Parathyroid adenoma (tissue), 2 donors: Measurements from ENCODE around the gene TMEM238L.

Experiments
- H2AFZ ChIP-seq: fragments of 300-600 bp; sonication (generic); one replicate; pipeline ENCODE4 v1.7.0; 2017; ENCODE audit warnings: antibody characterized with exemption, mild to moderate bottlenecking
- H3K27ac ChIP-seq: fragments of 300-600 bp; sonication (generic); one replicate; pipeline ENCODE4 v1.7.0; 2017
- H3K27me3 ChIP-seq: fragments of 300-600 bp; sonication (generic); one replicate; pipeline ENCODE4 v1.7.0; 2017; ENCODE audit warnings: low read length; ENCODE audit not compliant: control insufficient read depth, insufficient read depth
- H3K36me3 ChIP-seq: fragments of 300-600 bp; sonication (generic); one replicate; pipeline ENCODE4 v1.7.0; 2017; ENCODE audit warnings: low read length; ENCODE audit not compliant: control insufficient read depth, insufficient read depth
- H3K4me1 ChIP-seq: fragments of 300-600 bp; sonication (generic); one replicate; pipeline ENCODE4 v1.7.0; 2017; ENCODE audit warnings: control low read depth
- H3K4me2 ChIP-seq: fragments of 300-600 bp; sonication (generic); one replicate; pipeline ENCODE4 v1.7.0; 2017; ENCODE audit warnings: low read length
- H3K4me3 ChIP-seq: fragments of 300-600 bp; sonication (generic); one replicate; pipeline ENCODE4 v1.7.0; 2017; ENCODE audit warnings: low read depth, low read length
- H3K79me2 ChIP-seq: fragments of 300-600 bp; sonication (generic); one replicate; pipeline ENCODE4 v1.7.0; 2017; ENCODE audit warnings: control low read depth
- H3K9ac ChIP-seq: fragments of 300-600 bp; sonication (generic); one replicate; pipeline ENCODE4 v1.7.0; 2017; ENCODE audit warnings: mild to moderate bottlenecking
- H3K9me3 ChIP-seq: fragments of 300-600 bp; sonication (generic); one replicate; pipeline ENCODE4 v1.7.0; 2017; ENCODE audit warnings: low read length; ENCODE audit not compliant: control insufficient read depth
- CTCF ChIP-seq: fragments of 300-600 bp; sonication (generic); IDR thresholded peaks from one replicate; pipeline ENCODE4 v1.7.0; 2017; ENCODE audit warnings: antibody characterized with exemption, mild to moderate bottlenecking
- donor health status: primary hyperparathyroidism.

TMEM238L gene

GRCh38 chr17:10831696-10832095, 27.8 kb upstream of the TMEM238L start:
- no peak for TF ChIP-seq CTCF
- Histone ChIP-seq H3K79me2 (no peaks in the 10 kb centered on the region), H3K4me1 (no peaks in the 10 kb centered on the region), H3K9me3 (no peaks in the 10 kb centered on the region), H3K9ac (no peak overlapping the region), H3K4me2 (no peak overlapping the region), H3K27ac (no peak overlapping the region), H3K36me3 (no peaks in the 10 kb centered on the region), H3K27me3 (no peaks in the 10 kb centered on the region), H3K4me3 (no peak overlapping the region), H2AFZ (no peak overlapping the region)

- Histone ChIP-seq H2AFZ (no peak overlapping the region), H3K79me2 (no peaks in the 10 kb centered on the region), H3K27me3 (no peaks in the 10 kb centered on the region), H3K27ac (no peak overlapping the region), H3K36me3 (no peaks in the 10 kb centered on the region), H3K4me2 (no peak overlapping the region), H3K9me3 (no peaks in the 10 kb centered on the region), H3K4me1 (no peaks in the 10 kb centered on the region), H3K4me3 (no peak overlapping the region), H3K9ac (no peak overlapping the region)
- no peak for TF ChIP-seq CTCF
Measured at GRCh38 chr17:10827898-10828552, 24.1 kb upstream of the TMEM238L start.

- no peak overlapping the region for H3K4me2 ChIP-seq
Measured at GRCh38 chr17:10824874-10825273, 21.0 kb upstream of the TMEM238L start.

GRCh38 chr17:10821770-10822169, 17.9 kb upstream of the TMEM238L start:
- H3K4me2 ChIP-seq, result no peak overlapping the region
- H2AFZ ChIP-seq, result no peak overlapping the region
- no peak for TF ChIP-seq CTCF
- no peaks in the 10 kb centered on the region for H3K9me3 ChIP-seq
- H3K27ac ChIP-seq, result no peak overlapping the region
- H3K27me3 ChIP-seq, result no peaks in the 10 kb centered on the region
- H3K4me1 ChIP-seq, result no peaks in the 10 kb centered on the region
- no peak overlapping the region for H3K4me3 ChIP-seq
- no peaks in the 10 kb centered on the region for H3K79me2 ChIP-seq
- H3K9ac ChIP-seq, result no peak overlapping the region
- no peaks in the 10 kb centered on the region for H3K36me3 ChIP-seq

More at GRCh38 chr17:10824874-10825273, 21.0 kb upstream of the TMEM238L start:
- Histone ChIP-seq H3K27me3 (no peaks in the 10 kb centered on the region), H3K9me3 (no peaks in the 10 kb centered on the region), H3K27ac (no peak overlapping the region), H3K4me1 (no peaks in the 10 kb centered on the region), H3K4me3 (no peak overlapping the region), H3K36me3 (no peaks in the 10 kb centered on the region), H3K9ac (no peak overlapping the region), H2AFZ (no peak overlapping the region), H3K79me2 (no peaks in the 10 kb centered on the region)
- TF ChIP-seq CTCF, result no peak

- no peak for TF ChIP-seq CTCF
- Histone ChIP-seq H3K4me3 (no peak overlapping the region), H2AFZ (no peak overlapping the region), H3K27me3 (no peaks in the 10 kb centered on the region), H3K79me2 (no peaks in the 10 kb centered on the region), H3K36me3 (no peaks in the 10 kb centered on the region), H3K4me2 (no peak overlapping the region), H3K9me3 (no peaks in the 10 kb centered on the region), H3K27ac (no peak overlapping the region), H3K4me1 (no peaks in the 10 kb centered on the region), H3K9ac (no peak overlapping the region)
Measured at GRCh38 chr17:10821054-10821453, 17.2 kb upstream of the TMEM238L start.
